Neural cell (in vitro differentiated cells): ENCODE results near the gene JPH4.

Experiments
- CTCF ChIP-seq: fragments of 450-650 bp; IDR thresholded peaks from 2 replicates; pipeline ENCODE4 v1.5.1; 2014; ENCODE audit warnings: antibody characterized with exemption, mild to moderate bottlenecking, moderate library complexity; ENCODE audit not compliant: poor library complexity, severe bottlenecking
- EZH2 ChIP-seq: fragments of 200-600, 300-800 bp; shearing (Covaris generic), sonication (generic); IDR thresholded peaks from 2 replicates; pipeline ENCODE4 v1.6.1; 2014; ENCODE audit warnings: antibody characterized with exemption, low read length, borderline replicate concordance, mild to moderate bottlenecking; ENCODE audit not compliant: insufficient read depth, poor library complexity, severe bottlenecking
- MXI1 ChIP-seq: fragments of 450-650 bp; conservative IDR thresholded peaks from 2 replicates; pipeline ENCODE4 v1.6.1; 2014; ENCODE audit warnings: antibody characterized with exemption, mild to moderate bottlenecking; ENCODE audit not compliant: poor library complexity, severe bottlenecking
- POLR2AphosphoS5 ChIP-seq: IDR thresholded peaks from 2 replicates; pipeline ENCODE4 v1.6.1; 2012
- REST ChIP-seq: IDR thresholded peaks from 2 replicates; pipeline ENCODE4 v1.6.1; 2012; ENCODE audit warnings: borderline replicate concordance
- SMC3 ChIP-seq: fragments of 450-650 bp; conservative IDR thresholded peaks from 2 replicates; pipeline ENCODE4 v1.6.1; 2014; ENCODE audit warnings: antibody characterized with exemption, mild to moderate bottlenecking, moderate library complexity; ENCODE audit not compliant: poor library complexity
- TAF1 ChIP-seq: IDR thresholded peaks from 2 replicates; pipeline ENCODE4 v1.6.1; 2012; ENCODE audit warnings: low read depth

- TF ChIP-seq CTCF: no peak
- TF ChIP-seq TAF1: no peak
- no peak for TF ChIP-seq MXI1
- TF ChIP-seq POLR2AphosphoS5: no peak
- no peak for TF ChIP-seq SMC3
- no peak for TF ChIP-seq EZH2
- TF ChIP-seq REST: no peak
Measured at GRCh38 chr14:23538050-23538718, 40.4 kb downstream of the JPH4 start.
